ENCODE measurements around the gene KCNQ4. TPM values are rescaled to one million over a fixed set of nuclear protein-coding genes. Genes with fewer than 3 reads are reported as not detected.

Gene KCNQ4
- total and polyA plus RNA-seq, 2 of the 13 experiments (the other 11 are each of a cell fraction or from before 2014, with no cell fraction given): 0.02 to 0.09 TPM

DNA sequence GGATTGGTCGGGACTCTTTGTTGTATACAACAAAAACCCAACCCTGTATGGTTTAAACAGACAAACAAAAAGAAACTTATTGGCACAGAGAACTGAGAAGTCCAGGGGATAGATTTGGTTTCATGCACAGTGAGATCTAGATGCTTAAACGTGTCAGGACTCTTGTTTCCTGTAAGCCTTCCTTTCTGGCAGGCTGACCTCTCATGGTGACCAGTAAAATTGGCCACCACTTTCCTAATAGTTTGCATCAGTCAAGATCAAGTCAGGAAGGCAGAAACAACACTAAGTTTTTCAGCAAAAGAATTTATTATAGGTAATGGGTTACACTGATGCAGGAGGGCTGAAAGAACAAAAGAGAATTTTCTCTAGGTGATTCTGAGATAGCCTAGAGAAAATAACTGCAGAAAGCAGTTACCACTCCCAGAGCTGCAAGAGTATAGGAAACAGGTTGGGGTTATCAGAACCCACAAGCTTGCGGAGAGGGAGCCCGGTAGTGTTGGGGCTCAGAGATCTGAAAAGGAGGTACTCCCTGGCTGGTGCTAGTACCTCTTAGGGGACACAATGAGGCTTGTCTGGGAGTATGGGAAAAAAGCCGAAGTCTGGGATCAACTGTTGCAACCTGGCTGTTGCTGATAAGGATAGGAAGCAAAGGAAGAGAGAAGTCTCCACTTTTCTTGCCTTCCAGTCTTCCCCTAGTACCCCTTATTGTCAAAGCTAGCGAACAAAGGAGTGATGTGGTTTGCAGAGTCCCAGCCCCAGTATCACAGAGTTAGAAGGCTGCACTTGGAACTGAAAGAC lies 57.1 kb downstream of the KCNQ4 start:
- H3K4me3 ChIP-seq (replicated peaks in 1 of 3; ENCODE audit: insufficient read depth in 1 of 3, low read depth in 2 of 3, low read length in 3 of 3): no peak overlapping the region
- H2AFZ ChIP-seq (ENCODE audit: low read length): no peak overlapping the region
- H3K27ac ChIP-seq (ENCODE audit: extremely low read length, insufficient read depth, low read length): no peak overlapping the region
- WGBS (ENCODE audit: low lambda C conversion rate): 33% methylated on average over 6 of the region's 6 CpGs
- POLR2A ChIA-PET: no interaction called here
- no peaks in the 10 kb centered on the region for H3K36me3 ChIP-seq (replicated peaks in 1 of 2; ENCODE audit: control insufficient read depth in 1 of 2, insufficient read depth in 2 of 2, low read length in 2 of 2)
- in situ Hi-C loops (cut with HindIII; ENCODE audit: extremely low pct_ligation_motif_present, low pct_unique_long_range_greater_than_20kb) (no loop called here), intact Hi-C loops (cut with micrococcal nuclease; ENCODE audit: unreplicated experiment) (loop anchor here (10.0 kb wide), 1 partner anchor 46 kb away; no protein-coding TSS in a partner anchor)
- CTCF ChIA-PET (ENCODE audit: low intra/inter-chr PET ratio, low total read pairs): no interaction called here
- H3K79me2 ChIP-seq (ENCODE audit: insufficient read depth, low read length): no peaks in the 10 kb centered on the region
- H3K4me1 ChIP-seq (ENCODE audit: insufficient read depth, low read length): peaks cover 14% of the 10 kb centered on the region; the same call in 1 of the 2 replicates
- H3K4me2 ChIP-seq (ENCODE audit: low read depth, low read length): no peak overlapping the region
- no peak for DNase-seq (ENCODE audit: low spot score)
- no peaks in the 10 kb centered on the region; the same call in 1 of the 2 replicates for H3K9me3 ChIP-seq (ENCODE audit: low read length)
- H3K27me3 ChIP-seq (ENCODE audit: control insufficient read depth in 1 of 2, insufficient read depth in 2 of 2, low read length in 2 of 2): peaks cover 0 to 6% of the 10 kb centered on the region in 2 experiments; a peak in 1 of 5 replicates
- BruUV-seq (replicated peaks): no TSS peak
- H4K20me1 ChIP-seq (ENCODE audit: insufficient read depth, low read length): no peaks in the 10 kb centered on the region
- no peak overlapping the region for H3K9ac ChIP-seq (ENCODE audit: insufficient read depth, low read depth, low read length)
- TF ChIP-seq ZNF24 (IDR thresholded peaks at IDR 0.05): no peak
- TF ChIP-seq NCOA5 (CRISPR knock-in tag; IDR thresholded peaks at IDR 0.05): no peak
- TF ChIP-seq ZNF34 (CRISPR knock-in tag; IDR thresholded peaks at IDR 0.05; ENCODE audit: borderline replicate concordance): no peak
- TF ChIP-seq, protein P1, sequence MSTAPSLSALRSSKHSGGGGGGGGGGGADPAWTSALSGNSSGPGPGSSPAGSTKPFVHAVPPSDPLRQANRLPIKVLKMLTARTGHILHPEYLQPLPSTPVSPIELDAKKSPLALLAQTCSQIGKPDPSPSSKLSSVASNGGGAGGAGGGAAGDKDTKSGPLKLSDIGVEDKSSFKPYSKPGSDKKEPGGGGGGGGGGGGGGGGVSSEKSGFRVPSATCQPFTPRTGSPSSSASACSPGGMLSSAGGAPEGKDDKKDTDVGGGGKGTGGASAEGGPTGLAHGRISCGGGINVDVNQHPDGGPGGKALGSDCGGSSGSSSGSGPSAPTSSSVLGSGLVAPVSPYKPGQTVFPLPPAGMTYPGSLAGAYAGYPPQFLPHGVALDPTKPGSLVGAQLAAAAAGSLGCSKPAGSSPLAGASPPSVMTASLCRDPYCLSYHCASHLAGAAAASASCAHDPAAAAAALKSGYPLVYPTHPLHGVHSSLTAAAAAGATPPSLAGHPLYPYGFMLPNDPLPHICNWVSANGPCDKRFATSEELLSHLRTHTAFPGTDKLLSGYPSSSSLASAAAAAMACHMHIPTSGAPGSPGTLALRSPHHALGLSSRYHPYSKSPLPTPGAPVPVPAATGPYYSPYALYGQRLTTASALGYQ (CRISPR knock-in tag; IDR thresholded peaks at IDR 0.05): no peak
- no peak for TF ChIP-seq NFYB (CRISPR knock-in tag; IDR thresholded peaks at IDR 0.05)
- TF ChIP-seq ZNF546 (CRISPR knock-in tag; conservative IDR thresholded peaks at IDR 0.05): no peak
- no peak for TF ChIP-seq NFKBIZ (CRISPR knock-in tag; IDR thresholded peaks at IDR 0.05)
- no peak for TF ChIP-seq ZNF891 (CRISPR knock-in tag; IDR thresholded peaks at IDR 0.05)
- TF ChIP-seq FOXP1 (IDR thresholded peaks at IDR 0.05): no peak
- TF ChIP-seq FOXP1 (CRISPR knock-in tag; IDR thresholded peaks at IDR 0.05): no peak
- TF ChIP-seq IRX3 (CRISPR knock-in tag; IDR thresholded peaks at IDR 0.05; ENCODE audit: borderline replicate concordance, low read depth): no peak
- no peak for TF ChIP-seq HNRNPL (IDR thresholded peaks at IDR 0.05; ENCODE audit: low read depth, low read length)
- TF ChIP-seq SIX4 (CRISPR knock-in tag; IDR thresholded peaks at IDR 0.05): no peak
- no peak for TF ChIP-seq ZNF629 (CRISPR knock-in tag; conservative IDR thresholded peaks at IDR 0.05)
- TF ChIP-seq STAG1 (CRISPR knock-in tag; IDR thresholded peaks at IDR 0.05): peak; percentile 13; the same call in 1 of the 2 replicates
- no peak for TF ChIP-seq GFI1 (CRISPR knock-in tag; IDR thresholded peaks at IDR 0.05; ENCODE audit: borderline replicate concordance)
- no peak for TF ChIP-seq ZNF431 (CRISPR knock-in tag; IDR thresholded peaks at IDR 0.05; ENCODE audit: borderline replicate concordance, low read depth)
- TF ChIP-seq, protein P2, sequence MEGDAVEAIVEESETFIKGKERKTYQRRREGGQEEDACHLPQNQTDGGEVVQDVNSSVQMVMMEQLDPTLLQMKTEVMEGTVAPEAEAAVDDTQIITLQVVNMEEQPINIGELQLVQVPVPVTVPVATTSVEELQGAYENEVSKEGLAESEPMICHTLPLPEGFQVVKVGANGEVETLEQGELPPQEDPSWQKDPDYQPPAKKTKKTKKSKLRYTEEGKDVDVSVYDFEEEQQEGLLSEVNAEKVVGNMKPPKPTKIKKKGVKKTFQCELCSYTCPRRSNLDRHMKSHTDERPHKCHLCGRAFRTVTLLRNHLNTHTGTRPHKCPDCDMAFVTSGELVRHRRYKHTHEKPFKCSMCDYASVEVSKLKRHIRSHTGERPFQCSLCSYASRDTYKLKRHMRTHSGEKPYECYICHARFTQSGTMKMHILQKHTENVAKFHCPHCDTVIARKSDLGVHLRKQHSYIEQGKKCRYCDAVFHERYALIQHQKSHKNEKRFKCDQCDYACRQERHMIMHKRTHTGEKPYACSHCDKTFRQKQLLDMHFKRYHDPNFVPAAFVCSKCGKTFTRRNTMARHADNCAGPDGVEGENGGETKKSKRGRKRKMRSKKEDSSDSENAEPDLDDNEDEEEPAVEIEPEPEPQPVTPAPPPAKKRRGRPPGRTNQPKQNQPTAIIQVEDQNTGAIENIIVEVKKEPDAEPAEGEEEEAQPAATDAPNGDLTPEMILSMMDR (CRISPR knock-in tag; IDR thresholded peaks at IDR 0.05): peak; percentile 18
- no peak; the same call in 2 of the 3 replicates for ATAC-seq
- FAIRE-seq: no peak

Measured in HepG2 (cell line).